ENCODE data around the gene PRG3. TPM values are rescaled to one million over a fixed set of nuclear protein-coding genes. Genes with fewer than 3 reads are reported as not detected.

Gene PRG3
- total and polyA plus RNA-seq, 9 of the 15 experiments (the other 6 are each of a cell fraction or from before 2014, with no cell fraction given): 0.18 to 0.55 (median 0.38) TPM; not detected in 6

- TF ChIP-seq ZNF561 (CRISPR knock-in tag; conservative IDR thresholded peaks at IDR 0.05): no peak
- 0 out of 3 replicates have a peak, but pooled peaks of 1 of the 2 experiments have one; percentile 24 for TF ChIP-seq CBX3 (IDR thresholded peaks at IDR 0.05; ENCODE audit: borderline replicate concordance in 1 of 2, low read length in 2 of 2)
- no peak for TF ChIP-seq KLF13 (tag; IDR thresholded peaks at IDR 0.05; ENCODE audit: borderline replicate concordance, low read depth)
- TF ChIP-seq ZBTB7A (IDR thresholded peaks at IDR 0.05; ENCODE audit: borderline replicate concordance, control insufficient read depth, low read depth, low read length): peak; percentile 84; the same call in 1 of the 2 replicates
- no peak for TF ChIP-seq PYGO2 (tag; IDR thresholded peaks at IDR 0.05)
- peak in 1 of 2 experiments; percentile 94; a peak in 2 of 4 replicates for TF ChIP-seq ZNF639 (CRISPR knock-in tag; conservative IDR thresholded peaks at IDR 0.05 in 1 of 2, IDR thresholded peaks at IDR 0.05 in 1 of 2)
- peak; percentile 65 for TF ChIP-seq ETV1 (tag; conservative IDR thresholded peaks at IDR 0.05; ENCODE audit: low read depth)
- TF ChIP-seq MCM7 (IDR thresholded peaks at IDR 0.05): no peak
- TF ChIP-seq RFX1 (IDR thresholded peaks at IDR 0.05): peak; percentile 86
- peak in 1 of 2 experiments; percentile 96; a peak in 2 of 4 replicates for TF ChIP-seq NONO (IDR thresholded peaks at IDR 0.05; ENCODE audit: low read depth in 2 of 2, low read length in 1 of 2)
- peak; percentile 78 for TF ChIP-seq HCFC1 (IDR thresholded peaks at IDR 0.05; ENCODE audit: low read depth, low read length)
- TF ChIP-seq ATF6 (CRISPR knock-in tag; IDR thresholded peaks at IDR 0.05): 0 out of 2 replicates have a peak, but pooled peaks have one; percentile 62
- peak; percentile 56; the same call in 1 of the 2 replicates for TF ChIP-seq JUND (IDR thresholded peaks at IDR 0.05; ENCODE audit: borderline replicate concordance, low read depth, low read length)
- TF ChIP-seq JUND (tag; IDR thresholded peaks at IDR 0.05; ENCODE audit: borderline replicate concordance, low read depth, low read length): no peak
- TF ChIP-seq CREM (IDR thresholded peaks at IDR 0.05; ENCODE audit: low read depth): peak; percentile 87
- peak in 1 of 3 experiments; percentile 94; a peak in 2 of 6 replicates for TF ChIP-seq ZBTB11 (CRISPR knock-in tag; IDR thresholded peaks at IDR 0.05)
- TF ChIP-seq RBFOX2 (IDR thresholded peaks at IDR 0.05; ENCODE audit: low read depth, low read length): peak; percentile 83
- peak in 1 of 2 experiments; percentile 73; a peak in 1 of 4 replicates for TF ChIP-seq ARNT (IDR thresholded peaks at IDR 0.05)
These were observed 45.4 kb downstream of the PRG3 start, which contains the start of gene SSRP1 (continued) for GRCh38 chr11:57335343-57336110.

Data from K562 (cell line).